GM20000 (cell line): ENCODE data around the gene PRKAR2B.

Experiments
- DNase-seq: peaks from one replicate; pipeline ENCODE4 v3.0.0; 2012; ENCODE audit warnings: low spot score
- TF ChIP-seq, protein P1 (sequence below): IDR thresholded peaks from 2 replicates; pipeline ENCODE4 v1.5.1; 2012; ENCODE audit warnings: mild to moderate bottlenecking, control low read depth; ENCODE audit errors: extremely low read depth, missing control alignments

Gene PRKAR2B

GRCh38 chr7:107007007-107007891, 37.3 kb upstream of the PRKAR2B start:
- TF ChIP-seq, protein P1, sequence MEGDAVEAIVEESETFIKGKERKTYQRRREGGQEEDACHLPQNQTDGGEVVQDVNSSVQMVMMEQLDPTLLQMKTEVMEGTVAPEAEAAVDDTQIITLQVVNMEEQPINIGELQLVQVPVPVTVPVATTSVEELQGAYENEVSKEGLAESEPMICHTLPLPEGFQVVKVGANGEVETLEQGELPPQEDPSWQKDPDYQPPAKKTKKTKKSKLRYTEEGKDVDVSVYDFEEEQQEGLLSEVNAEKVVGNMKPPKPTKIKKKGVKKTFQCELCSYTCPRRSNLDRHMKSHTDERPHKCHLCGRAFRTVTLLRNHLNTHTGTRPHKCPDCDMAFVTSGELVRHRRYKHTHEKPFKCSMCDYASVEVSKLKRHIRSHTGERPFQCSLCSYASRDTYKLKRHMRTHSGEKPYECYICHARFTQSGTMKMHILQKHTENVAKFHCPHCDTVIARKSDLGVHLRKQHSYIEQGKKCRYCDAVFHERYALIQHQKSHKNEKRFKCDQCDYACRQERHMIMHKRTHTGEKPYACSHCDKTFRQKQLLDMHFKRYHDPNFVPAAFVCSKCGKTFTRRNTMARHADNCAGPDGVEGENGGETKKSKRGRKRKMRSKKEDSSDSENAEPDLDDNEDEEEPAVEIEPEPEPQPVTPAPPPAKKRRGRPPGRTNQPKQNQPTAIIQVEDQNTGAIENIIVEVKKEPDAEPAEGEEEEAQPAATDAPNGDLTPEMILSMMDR: no peak
- DNase-seq: no peak

- no peak for DNase-seq
- TF ChIP-seq, protein P1: no peak
Measured at GRCh38 chr7:107007892-107008287, 36.6 kb upstream of the PRKAR2B start.

DNA sequence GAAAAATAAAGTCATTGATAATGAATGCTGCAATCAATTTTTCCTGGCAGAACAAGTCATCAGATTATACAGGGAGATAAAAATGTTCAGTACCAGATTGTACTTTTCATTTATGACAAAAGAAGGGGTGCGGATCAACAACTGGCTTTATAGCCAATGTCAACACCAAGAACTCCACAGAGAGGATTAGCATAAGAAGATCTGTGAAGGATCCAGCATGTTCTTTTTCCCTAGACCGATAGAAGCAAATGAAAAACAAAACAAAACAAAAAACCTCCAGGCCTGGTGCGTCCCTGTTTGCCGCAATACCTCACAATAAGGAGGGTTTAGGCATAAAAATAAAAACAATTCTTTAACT, 34.7 kb upstream of the PRKAR2B start:
- TF ChIP-seq, protein P1: no peak

DNA sequence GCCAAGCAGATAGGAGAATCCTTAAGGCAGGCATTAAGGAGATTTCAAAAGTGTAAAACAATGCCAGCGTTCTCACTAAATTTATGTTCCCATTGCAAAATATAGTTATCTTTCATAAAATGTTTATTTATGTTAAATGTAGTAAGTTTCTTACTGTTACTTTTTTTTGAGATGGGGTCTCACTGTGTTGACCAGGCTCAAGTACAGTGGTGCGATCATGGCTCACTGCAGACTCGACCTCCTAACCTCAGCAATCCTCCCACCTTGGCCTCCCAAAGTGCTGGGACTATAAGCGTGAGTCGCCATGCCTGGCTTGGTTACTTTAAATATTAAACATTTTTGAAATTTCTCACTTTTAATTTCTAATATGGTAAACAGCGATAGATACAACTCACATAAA, 31.8 kb upstream of the PRKAR2B start:
- TF ChIP-seq, protein P1: no peak
- DNase-seq: no peak

More for the DNA sequence above, 34.7 kb upstream of the PRKAR2B start:
- DNase-seq: no peak

GRCh38 chr7:107014387-107015023, 30.0 kb upstream of the PRKAR2B start:
- TF ChIP-seq, protein P1: no peak
- no peak for DNase-seq

DNA sequence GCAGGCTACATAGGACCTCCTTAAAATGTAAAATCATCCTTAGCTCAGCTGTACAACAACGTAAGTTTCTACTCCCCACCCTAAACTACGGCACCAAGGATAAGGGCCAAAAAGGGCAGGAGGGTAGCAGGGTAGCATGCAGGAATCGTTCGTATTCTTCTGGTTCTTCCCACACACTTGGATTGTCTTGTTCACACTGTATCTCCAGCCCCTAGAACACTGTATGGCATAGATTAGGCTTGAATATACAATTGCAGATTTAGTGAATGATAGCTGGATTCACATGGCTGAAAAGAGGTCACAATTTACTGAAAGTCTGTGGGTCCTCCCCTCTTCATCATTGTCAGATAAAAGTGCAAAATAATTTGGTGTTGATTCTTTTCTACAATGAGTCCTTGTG, 28.2 kb upstream of the PRKAR2B start:
- TF ChIP-seq, protein P1: no peak
- DNase-seq: no peak

- DNase-seq: no peak
- TF ChIP-seq, protein P1: no peak
Measured at GRCh38 chr7:107017965-107018719, 26.4 kb upstream of the PRKAR2B start.
